Activated CD8-positive, alpha-beta T cell treated with anti-CD3 and anti-CD28 coated beads for 36 hours (primary cell): ENCODE measurements around the gene PRPF8. TPM values are rescaled to one million over a fixed set of nuclear protein-coding genes. Genes with fewer than 3 reads are reported as not detected.

ENCODE experiments used
- ATAC-seq: fragments of 200-7000 bp; cut with Tn5 transposase; one replicate; pipeline ENCODE4 v1.10.0; 2021; ENCODE audit warnings: mild to moderate bottlenecking, moderate library complexity
- CTCF ChIA-PET: fragments of 350-600 bp; sonication (Branson Sonifier 250); formaldehyde crosslinking; loops from one replicate; lab custom pipeline; 2021; ENCODE audit warnings: antibody characterized with exemption; lab: Charles Lee
- POLR2A ChIA-PET: fragments of 350-600 bp; sonication (Branson Sonifier 250); formaldehyde crosslinking; loops from one replicate; lab custom pipeline; 2021; ENCODE audit warnings: antibody characterized with exemption; lab: Charles Lee
- DNase-seq: peaks from one replicate; pipeline ENCODE4 v3.0.0-alpha.2; 2020
- H3K27ac Mint-ChIP-seq: one replicate; pipeline ENCODE4 v1.8.0; 2021; ENCODE audit warnings: mild to moderate bottlenecking, mixed read lengths
- H3K27me3 Mint-ChIP-seq: one replicate; pipeline ENCODE4 v1.8.0; 2021; ENCODE audit warnings: mixed read lengths
- H3K36me3 Mint-ChIP-seq: one replicate; pipeline ENCODE4 v1.8.0; 2021; ENCODE audit warnings: low read depth, mixed read lengths
- H3K4me1 Mint-ChIP-seq: one replicate; pipeline ENCODE4 v1.8.0; 2021; ENCODE audit warnings: low read depth, mixed read lengths
- H3K4me3 Mint-ChIP-seq: one replicate; pipeline ENCODE4 v1.8.0; 2021; ENCODE audit warnings: mild to moderate bottlenecking, moderate library complexity, mixed read lengths
- H3K9me3 Mint-ChIP-seq: one replicate; pipeline ENCODE4 v1.8.0; 2021; ENCODE audit warnings: mixed read lengths
- intact Hi-C: fragments of 100-400 bp; cut with micrococcal nuclease; formaldehyde crosslinking; loops from one replicate; pipeline ENCODE4 v1.10.0; 2022
- total RNA-seq, 2 experiments: library from RNA; stranded (reverse); gene quantifications; one replicate each; pipeline ENCODE4 v1.2.3, GENCODE V29; 2021
- TF ChIP-seq, protein P1 (sequence below): fragments of 200-600 bp; IDR thresholded peaks from one replicate; pipeline ENCODE4 v1.8.0; 2022; ENCODE audit warnings: antibody characterized with exemption, mild to moderate bottlenecking

PRPF8 gene
- total RNA-seq, 2 experiments from 2014 or later: 370 to 428 TPM

DNA sequence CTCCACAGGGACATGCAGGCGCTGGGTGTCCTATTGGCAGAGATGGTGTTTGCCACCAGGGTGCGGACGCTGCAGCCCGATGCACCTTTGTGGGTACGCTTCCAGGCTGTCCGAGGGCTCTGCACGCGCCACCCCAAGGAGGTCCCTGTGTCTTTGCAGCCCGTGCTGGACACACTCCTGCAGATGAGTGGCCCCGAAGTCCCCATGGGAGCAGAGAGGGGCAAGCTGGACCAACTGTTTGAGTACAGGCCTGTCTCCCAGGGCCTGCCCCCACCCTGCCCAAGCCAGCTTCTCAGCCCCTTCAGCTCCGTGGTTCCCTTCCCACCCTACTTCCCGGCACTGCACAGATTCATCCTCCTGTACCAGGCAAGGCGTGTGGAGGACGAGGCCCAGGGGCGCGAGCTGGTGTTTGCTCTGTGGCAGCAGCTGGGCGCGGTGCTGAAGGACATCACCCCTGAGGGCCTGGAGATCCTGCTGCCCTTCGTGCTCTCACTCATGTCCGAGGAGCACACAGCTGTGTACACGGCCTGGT, 42.7 kb upstream of the PRPF8 start:
- ChIA-PET POLR2A (no interaction called here), CTCF (interaction anchor here (1.0 to 1.4 kb wide), 2 partner anchors 42 to 58 kb away, joined by 3 read pairs; no protein-coding TSS in a partner anchor)
- peaks cover 6% of the 10 kb centered on the region for H3K36me3 Mint-ChIP-seq
- intact Hi-C loops: loop anchor here (10.0 kb wide), 1 partner anchor 47 kb away; no protein-coding TSS in a partner anchor
- H3K9me3 Mint-ChIP-seq: no peaks in the 10 kb centered on the region
- H3K27ac Mint-ChIP-seq: no peak overlapping the region
- ATAC-seq (no peak), DNase-seq (no peak)
- H3K4me3 Mint-ChIP-seq: no peak overlapping the region
- TF ChIP-seq, protein P1, sequence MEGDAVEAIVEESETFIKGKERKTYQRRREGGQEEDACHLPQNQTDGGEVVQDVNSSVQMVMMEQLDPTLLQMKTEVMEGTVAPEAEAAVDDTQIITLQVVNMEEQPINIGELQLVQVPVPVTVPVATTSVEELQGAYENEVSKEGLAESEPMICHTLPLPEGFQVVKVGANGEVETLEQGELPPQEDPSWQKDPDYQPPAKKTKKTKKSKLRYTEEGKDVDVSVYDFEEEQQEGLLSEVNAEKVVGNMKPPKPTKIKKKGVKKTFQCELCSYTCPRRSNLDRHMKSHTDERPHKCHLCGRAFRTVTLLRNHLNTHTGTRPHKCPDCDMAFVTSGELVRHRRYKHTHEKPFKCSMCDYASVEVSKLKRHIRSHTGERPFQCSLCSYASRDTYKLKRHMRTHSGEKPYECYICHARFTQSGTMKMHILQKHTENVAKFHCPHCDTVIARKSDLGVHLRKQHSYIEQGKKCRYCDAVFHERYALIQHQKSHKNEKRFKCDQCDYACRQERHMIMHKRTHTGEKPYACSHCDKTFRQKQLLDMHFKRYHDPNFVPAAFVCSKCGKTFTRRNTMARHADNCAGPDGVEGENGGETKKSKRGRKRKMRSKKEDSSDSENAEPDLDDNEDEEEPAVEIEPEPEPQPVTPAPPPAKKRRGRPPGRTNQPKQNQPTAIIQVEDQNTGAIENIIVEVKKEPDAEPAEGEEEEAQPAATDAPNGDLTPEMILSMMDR: no peak
- H3K27me3 Mint-ChIP-seq: no peaks in the 10 kb centered on the region
- H3K4me1 Mint-ChIP-seq: peaks cover 33% of the 10 kb centered on the region

DNA sequence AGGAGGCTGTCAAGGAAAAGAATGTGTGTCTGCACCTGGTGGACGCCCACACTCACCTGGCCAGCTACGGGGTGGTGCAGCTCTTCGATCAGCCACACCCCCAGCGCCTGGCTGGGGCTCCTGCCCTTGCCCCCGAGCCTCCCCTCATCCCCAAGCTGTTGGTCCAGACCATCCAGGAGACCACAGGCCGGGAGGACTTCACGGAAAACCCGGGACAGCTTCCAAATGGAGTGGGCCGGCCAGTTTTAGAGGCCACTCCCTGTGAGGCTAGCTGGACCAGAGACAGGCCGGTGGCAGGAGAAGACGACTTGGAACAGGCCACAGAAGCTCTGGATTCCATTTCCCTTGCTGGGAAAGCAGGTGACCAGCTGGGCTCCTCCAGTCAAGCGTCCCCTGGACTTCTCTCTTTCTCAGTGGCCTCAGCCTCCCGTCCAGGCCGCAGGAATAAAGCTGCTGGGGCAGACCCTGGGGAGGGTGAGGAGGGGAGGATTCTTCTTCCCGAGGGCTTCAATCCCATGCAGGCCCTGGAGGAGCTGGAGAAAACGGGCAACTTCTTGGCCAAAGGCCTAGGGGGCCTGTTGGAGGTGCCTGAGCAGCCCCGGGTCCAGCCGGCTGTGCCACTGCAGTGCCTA, 42.1 kb upstream of the PRPF8 start:
- ChIA-PET POLR2A (interaction anchor here (1.0 kb wide), 1 partner anchor 121 kb away, joined by 3 read pairs; no protein-coding TSS in a partner anchor), CTCF (interaction anchor here (0.9 to 1.4 kb wide), 3 partner anchors 43 to 71 kb away, joined by 3 read pairs; no protein-coding TSS in a partner anchor)
- intact Hi-C loops: loop anchor here (10.0 kb wide), 1 partner anchor 48 kb away; no protein-coding TSS in a partner anchor
- ATAC-seq: no peak
- no peak for DNase-seq
- Mint-ChIP-seq H3K27ac (no peak overlapping the region), H3K36me3 (peaks cover 6% of the 10 kb centered on the region), H3K4me1 (peaks cover 33% of the 10 kb centered on the region), H3K27me3 (no peaks in the 10 kb centered on the region), H3K9me3 (no peaks in the 10 kb centered on the region), H3K4me3 (no peak overlapping the region)
- TF ChIP-seq, protein P1: no peak

DNA sequence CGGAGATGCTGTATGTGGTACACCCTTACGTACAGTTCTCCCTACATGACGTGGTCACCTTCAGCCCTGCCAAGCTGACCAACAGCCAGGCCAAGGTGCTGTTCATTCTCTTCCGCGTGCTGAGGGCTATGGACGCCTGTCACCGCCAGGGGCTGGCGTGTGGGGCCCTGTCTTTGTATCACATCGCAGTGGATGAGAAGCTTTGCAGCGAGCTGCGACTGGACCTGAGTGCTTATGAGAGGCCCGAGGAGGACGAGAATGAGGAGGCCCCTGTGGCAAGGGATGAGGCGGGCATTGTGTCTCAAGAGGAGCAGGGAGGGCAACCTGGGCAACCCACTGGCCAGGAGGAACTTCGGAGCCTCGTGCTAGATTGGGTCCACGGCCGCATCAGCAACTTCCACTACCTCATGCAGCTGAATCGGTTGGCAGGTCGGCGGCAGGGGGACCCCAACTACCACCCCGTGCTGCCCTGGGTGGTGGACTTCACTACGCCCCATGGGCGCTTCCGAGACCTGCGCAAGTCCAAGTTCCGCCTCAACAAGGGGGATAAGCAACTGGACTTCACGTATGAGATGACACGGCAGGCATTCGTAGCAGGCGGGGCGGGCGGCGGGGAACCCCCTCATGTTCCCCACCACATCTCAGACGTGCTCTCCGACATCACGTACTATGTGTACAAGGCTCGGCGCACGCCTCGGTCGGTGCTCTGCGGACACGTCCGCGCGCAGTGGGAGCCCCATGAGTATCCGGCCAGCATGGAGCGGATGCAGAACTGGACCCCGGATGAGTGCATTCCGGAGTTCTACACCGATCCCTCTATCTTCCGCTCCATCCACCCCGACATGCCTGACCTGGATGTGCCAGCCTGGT, 41.2 kb upstream of the PRPF8 start:
- Mint-ChIP-seq H3K36me3 (peaks cover 6% of the 10 kb centered on the region), H3K9me3 (no peaks in the 10 kb centered on the region), H3K27me3 (no peaks in the 10 kb centered on the region), H3K27ac (peak overlapping the region; percentile 34), H3K4me3 (peak overlapping the region; percentile 72), H3K4me1 (peaks cover 34% of the 10 kb centered on the region)
- DNase-seq (no peak), ATAC-seq (no peak)
- TF ChIP-seq, protein P1: no peak
- POLR2A ChIA-PET: interaction anchor here (1.0 kb wide), 2 partner anchors 77 to 120 kb away, joined by 3 to 4 read pairs; partner anchors contain the start of gene RILP
- CTCF ChIA-PET: interaction anchor here (0.9 kb wide), 1 partner anchor 72 kb away, joined by 3 read pairs; no protein-coding TSS in a partner anchor
- intact Hi-C loops: loop anchor here (10.0 kb wide), 1 partner anchor 49 kb away; no protein-coding TSS in a partner anchor

DNA sequence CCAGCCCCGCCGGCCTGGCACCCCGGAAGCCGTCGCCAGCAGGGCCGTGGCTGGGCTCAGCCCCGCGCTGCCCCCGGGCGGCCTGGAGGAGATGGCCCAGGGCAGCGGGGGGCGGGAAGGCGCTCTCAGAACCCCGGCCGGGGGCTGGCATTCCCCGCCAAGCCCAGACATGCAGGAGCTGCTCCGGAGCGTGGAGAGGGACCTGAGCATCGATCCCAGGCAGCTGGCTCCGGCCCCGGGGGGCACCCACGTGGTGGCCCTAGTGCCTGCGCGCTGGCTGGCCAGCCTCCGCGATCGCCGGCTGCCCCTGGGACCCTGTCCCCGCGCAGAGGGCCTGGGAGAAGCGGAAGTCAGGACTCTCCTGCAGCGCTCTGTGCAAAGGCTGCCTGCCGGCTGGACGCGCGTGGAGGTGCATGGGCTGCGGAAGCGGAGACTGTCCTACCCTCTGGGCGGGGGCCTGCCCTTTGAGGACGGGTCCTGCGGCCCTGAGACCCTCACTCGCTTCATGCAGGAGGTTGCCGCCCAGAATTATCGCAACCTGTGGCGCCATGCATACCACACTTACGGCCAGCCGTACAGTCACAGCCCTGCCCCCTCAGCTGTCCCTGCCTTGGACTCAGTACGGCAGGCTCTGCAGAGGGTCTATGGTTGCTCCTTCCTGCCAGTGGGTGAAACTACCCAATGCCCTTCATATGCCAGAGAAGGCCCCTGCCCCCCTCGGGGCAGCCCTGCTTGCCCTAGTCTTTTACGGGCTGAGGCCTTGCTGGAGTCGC, 40.4 kb upstream of the PRPF8 start:
- H3K9me3 Mint-ChIP-seq: no peaks in the 10 kb centered on the region
- DNase-seq: no peak
- peak overlapping the region; percentile 72 for H3K4me3 Mint-ChIP-seq
- peak overlapping the region; percentile 55 for H3K27ac Mint-ChIP-seq
- H3K36me3 Mint-ChIP-seq: peaks cover 6% of the 10 kb centered on the region
- intact Hi-C loops: loop anchor here (10.0 kb wide), 1 partner anchor 50 kb away; no protein-coding TSS in a partner anchor
- ChIA-PET CTCF (interaction anchor here (1.0 kb wide), 1 partner anchor 59 kb away, joined by 3 read pairs; no protein-coding TSS in a partner anchor), POLR2A (interaction anchor here (0.9 to 2.0 kb wide), 5 partner anchors 9 to 76 kb away, joined by 4 to 6 read pairs (median 4); partner anchors contain the start of gene RILP)
- H3K4me1 Mint-ChIP-seq: peaks cover 36% of the 10 kb centered on the region
- ATAC-seq: peak; percentile 58
- no peaks in the 10 kb centered on the region for H3K27me3 Mint-ChIP-seq
- TF ChIP-seq, protein P1: no peak
